GM12865 (cell line): ENCODE results near the gene RGS17.
"Not testable (repeated sequence)": the region's sequence is repeated elsewhere in the genome, so short reads cannot be mapped to it uniquely, and the experiment has no call there.

Experiments used
- DNase-seq: peaks from one replicate; pipeline ENCODE4 v3.0.0; 2010; ENCODE audit warnings: low read depth
- H3K4me3 ChIP-seq: 2 replicates; pipeline ENCODE4 v1.5.1; 2011; ENCODE audit warnings: mild to moderate bottlenecking, low read depth, low read length, control low read depth
- TF ChIP-seq, protein P1 (sequence below): IDR thresholded peaks from 2 replicates; pipeline ENCODE4 v1.5.1; 2011; ENCODE audit warnings: low read length, control low read depth, low read depth, inconsistent platforms; ENCODE audit not compliant: insufficient read depth; ENCODE audit errors: missing control alignments

Gene RGS17

DNA sequence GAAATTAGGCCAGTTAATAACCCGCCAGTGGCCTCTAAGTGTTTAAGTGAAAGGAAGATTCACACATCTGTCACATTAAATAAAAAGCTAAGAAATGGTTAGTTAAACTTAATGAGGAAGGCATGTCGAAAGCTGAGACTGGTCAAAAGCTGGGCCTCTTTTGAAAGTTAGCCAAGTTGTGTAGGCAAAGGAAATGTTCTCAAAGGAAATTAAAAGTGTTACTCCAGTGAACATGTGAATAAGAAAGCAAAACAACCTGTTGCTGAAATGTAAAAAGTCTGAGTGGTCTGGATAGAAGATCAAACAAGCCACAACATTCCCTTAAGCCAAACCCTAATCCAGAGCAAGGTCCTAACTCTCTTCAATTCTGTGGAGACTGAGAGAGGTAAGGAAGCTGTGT, 117.6 kb downstream of the RGS17 start:
- no peak overlapping the region for H3K4me3 ChIP-seq
- DNase-seq: no peak
- TF ChIP-seq, protein P1, sequence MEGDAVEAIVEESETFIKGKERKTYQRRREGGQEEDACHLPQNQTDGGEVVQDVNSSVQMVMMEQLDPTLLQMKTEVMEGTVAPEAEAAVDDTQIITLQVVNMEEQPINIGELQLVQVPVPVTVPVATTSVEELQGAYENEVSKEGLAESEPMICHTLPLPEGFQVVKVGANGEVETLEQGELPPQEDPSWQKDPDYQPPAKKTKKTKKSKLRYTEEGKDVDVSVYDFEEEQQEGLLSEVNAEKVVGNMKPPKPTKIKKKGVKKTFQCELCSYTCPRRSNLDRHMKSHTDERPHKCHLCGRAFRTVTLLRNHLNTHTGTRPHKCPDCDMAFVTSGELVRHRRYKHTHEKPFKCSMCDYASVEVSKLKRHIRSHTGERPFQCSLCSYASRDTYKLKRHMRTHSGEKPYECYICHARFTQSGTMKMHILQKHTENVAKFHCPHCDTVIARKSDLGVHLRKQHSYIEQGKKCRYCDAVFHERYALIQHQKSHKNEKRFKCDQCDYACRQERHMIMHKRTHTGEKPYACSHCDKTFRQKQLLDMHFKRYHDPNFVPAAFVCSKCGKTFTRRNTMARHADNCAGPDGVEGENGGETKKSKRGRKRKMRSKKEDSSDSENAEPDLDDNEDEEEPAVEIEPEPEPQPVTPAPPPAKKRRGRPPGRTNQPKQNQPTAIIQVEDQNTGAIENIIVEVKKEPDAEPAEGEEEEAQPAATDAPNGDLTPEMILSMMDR: no peak

DNA sequence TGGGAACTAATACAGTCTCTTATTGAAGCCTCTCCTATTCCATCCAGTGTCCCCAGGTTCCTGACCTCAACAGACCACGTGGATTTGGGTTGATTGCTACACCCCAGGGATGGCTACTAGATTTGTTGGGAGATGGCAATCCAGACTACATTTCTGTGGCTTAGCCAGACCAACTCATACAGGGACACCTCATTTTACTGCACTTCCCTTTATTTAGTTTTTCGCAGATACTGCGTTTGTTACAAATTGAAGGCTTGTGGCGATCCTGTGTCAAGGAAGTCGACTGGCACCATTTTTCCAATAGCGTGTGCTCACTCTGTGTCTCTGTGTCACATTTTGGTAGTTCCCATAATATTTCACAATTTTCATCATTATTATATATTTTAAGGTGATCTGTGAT, 118.2 kb downstream of the RGS17 start:
- H3K4me3 ChIP-seq: no peak overlapping the region
- TF ChIP-seq, protein P1: no peak
- no peak for DNase-seq

DNA sequence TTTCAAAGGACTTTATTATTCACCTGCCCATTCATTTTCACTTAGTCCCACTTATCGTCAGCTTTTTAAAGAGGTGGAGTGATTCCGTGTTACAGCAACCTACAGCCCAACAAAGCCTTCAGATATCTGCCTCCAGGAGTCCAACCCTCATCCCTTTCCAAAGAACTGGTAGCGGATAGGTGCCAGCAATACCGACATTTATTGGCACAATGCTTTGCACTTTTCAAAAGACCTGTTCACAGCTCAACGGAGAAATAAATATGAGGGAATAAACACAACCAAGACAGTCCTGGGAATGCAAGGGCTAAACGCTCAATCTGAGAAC, 127.8 kb downstream of the RGS17 start:
- DNase-seq: no peak
- peak overlapping the region; percentile 88 for H3K4me3 ChIP-seq
- TF ChIP-seq, protein P1: no peak

DNA sequence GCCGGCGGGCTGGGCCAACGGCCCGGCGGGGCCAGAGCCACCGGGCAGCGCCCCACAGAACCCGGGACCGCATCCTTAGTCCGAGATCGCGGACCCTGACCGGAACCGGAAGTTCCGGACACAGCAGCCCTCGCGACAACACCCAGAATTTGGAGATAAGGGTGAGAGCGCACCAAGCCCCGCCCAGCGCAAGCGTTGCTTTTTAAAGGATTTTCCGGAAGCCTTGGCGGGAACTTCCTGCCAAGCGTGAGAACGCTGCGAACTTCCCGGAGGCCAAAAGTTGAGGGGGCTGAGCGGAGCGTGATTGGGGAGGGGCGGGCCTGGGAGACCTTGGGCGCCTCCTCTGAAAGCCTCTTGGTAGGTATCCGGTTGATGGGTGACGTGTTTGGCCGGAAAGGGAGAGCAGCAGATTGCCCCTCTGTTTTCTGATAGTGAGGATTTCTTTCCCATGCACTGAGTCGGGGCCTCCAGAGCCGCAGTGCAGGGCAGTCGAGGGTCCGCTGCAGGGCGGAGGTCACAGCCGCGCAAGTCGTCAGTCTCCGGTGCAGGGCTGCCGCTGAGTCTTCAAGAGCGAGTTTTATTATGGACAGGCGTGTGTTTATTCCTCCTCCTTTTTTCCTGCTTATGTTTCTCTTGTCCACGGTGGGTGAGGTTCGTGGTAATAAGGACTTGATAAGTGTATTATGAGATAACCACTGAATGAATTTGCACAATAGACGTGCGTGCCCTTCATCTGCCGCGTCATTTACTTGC, 128.3 kb downstream of the RGS17 start, which contains the start of gene MTRF1L:
Gene MTRF1L, minus strand, starts transcription at position 97 of the 753 bp plus-strand sequence. Its CDS starts 24 bp downstream, at position 73.
- peak within 1 kb of the TSS; percentile 88 for H3K4me3 ChIP-seq
- DNase-seq: peak; percentile 97
- TF ChIP-seq, protein P1: no peak

DNA sequence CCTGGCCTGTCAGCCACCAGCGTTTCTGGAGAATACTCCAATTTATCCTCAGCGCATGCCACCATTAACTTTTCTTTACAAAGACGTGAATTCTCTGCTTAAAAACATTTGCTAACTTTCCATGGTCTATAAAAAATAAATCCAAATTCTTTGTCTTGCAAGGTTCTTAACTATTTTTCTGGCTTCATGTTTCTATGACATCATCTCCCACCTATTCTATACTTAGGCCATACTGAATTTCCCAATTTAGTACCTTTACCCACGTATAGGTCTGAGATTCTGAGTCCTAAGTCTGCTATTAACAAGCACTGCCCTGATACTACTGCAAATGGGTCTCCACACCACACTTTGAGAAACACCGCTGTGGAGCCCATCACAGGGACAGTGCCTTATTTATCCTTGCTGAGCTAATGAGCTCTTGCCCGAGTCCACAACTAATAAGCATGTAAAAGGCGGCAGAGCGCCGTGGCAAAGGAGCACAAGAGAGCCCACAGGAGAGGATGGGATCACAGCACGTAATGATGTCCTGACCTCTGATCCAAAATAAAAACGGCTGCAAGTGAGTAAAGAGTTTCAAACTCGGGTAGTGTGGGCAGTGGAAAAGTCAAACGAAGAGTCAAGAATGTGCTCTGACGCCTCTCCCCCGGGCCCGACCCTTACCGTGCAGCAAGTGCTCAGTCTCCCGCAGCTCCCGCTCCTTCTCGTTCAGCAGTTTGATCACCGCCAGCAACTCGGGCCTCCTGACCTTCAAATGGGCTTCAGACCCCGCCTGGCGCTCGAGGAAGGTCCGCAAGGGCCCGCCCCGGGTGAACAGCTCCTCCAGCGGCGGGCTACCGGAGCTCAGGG, 129.1 kb downstream of the RGS17 start:
- TF ChIP-seq, protein P1: no peak
- peak; percentile 29 for DNase-seq
- peak overlapping the region; percentile 88 for H3K4me3 ChIP-seq

DNA sequence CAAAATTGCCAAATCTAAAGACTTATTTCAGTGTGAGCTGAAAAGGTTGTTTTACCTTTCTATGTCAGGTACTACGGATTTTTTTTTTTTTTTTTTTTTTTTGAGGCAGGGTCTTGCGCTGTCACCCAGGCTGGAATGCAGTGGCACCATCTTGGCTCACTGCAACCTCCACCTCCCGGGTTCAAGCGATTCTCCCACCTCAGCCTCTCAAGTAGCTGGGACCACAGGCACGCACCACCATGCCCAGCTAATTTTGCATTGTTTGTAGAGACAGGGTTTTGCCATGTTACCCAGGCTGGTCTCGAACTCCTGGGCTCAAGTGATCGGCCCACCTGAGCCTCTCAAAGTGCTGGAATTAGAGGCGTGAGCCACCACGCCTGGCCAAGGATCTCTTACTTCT, 130.3 kb downstream of the RGS17 start:
- H3K4me3 ChIP-seq: peak overlapping the region; percentile 88; the same call in 1 of the 2 replicates

DNA sequence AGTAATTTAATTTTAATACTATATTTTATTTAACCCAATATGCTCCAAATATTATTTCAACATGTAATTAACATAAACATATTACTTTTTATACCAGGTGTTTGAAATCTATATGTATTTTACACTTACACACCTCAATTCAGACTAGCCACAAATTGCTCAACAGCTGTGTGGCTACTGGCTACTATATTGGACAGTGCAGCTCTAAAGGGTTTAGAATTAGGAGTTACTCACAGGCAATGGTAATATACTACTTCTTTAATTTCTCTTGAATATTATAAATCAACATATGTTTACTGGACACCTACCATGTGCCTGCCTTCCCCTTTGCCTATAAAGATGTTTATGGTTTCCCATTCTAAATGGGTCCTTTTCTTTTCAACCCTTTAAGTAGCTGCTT, 130.8 kb downstream of the RGS17 start:
- H3K4me3 ChIP-seq: no peak overlapping the region
- no peak for DNase-seq
- TF ChIP-seq, protein P1: no peak

More for the DNA sequence above, 130.3 kb downstream of the RGS17 start:
- DNase-seq: not testable (repeated sequence)

DNA sequence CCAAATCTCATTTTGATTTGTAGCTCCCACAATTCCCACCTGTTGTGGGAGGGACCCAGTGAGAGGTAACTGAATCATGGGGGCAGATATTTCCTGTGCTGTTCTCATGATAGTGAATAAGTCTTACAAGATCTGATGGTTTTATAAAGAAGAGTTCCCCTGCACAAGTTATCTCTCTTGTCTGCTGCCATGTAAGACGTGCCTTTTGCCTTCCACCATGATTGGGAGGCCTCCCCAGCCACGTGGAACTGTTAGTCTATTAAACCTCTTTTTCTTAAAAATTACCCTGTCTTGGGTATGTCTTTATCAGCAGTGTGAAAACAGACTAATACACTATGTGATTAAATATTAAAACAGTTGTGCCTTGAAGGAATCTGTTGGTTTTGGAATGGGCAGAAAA, 131.5 kb downstream of the RGS17 start:
- H3K4me3 ChIP-seq, DNase-seq: not testable (repeated sequence)
